Sigmoid colon (tissue), 4 donors: ENCODE results near the gene FAH.

Experiments used
- EP300 ChIP-seq, 4 donors: sonication (generic); formaldehyde crosslinking; IDR thresholded peaks; one replicate each; pipeline ENCODE4 v1.6.1; 2017; ENCODE audit warnings: antibody characterized with exemption in 4 of 4
- POLR2A ChIP-seq, 2 donors: fragments of 450-650 bp; IDR thresholded peaks; one replicate each; pipeline ENCODE4 v1.6.1; 2016; ENCODE audit warnings: antibody characterized with exemption in 2 of 2, mild to moderate bottlenecking in 2 of 2, moderate library complexity in 2 of 2
- POLR2AphosphoS5 ChIP-seq, 4 donors: sonication (generic); formaldehyde crosslinking; IDR thresholded peaks; one replicate each; pipeline ENCODE4 v1.6.1; 2017; ENCODE audit warnings: antibody characterized with exemption in 4 of 4
- TF ChIP-seq, protein P1 (sequence below), 4 experiments: fragments of 450-650 bp in 3 of 4; fragments of 200-600 bp in 1 of 4; IDR thresholded peaks; one replicate each; pipeline ENCODE4 v1.5.1; 2016 to 2019; ENCODE audit warnings: antibody characterized with exemption in 4 of 4, mild to moderate bottlenecking in 3 of 4, moderate library complexity in 2 of 4

DNA sequence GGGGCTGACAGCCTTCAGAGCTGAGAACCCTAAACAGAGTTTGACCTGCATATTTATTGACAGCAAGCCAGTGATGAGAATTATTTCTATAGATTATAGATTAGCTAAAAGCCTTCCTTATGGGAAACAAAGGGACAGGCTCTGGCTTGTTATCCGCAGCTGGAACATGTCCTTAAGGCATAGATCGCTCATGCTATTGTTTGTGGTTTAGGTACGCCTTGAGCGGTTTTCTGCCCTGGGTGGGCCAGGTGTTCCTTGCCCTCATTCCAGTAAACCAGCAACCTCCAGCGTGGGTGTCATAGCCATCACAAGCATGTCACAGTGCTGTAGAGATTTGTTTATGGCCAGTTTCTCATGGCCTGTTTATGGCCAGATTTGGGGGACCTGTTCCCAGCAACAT, 10.2 kb upstream of the FAH start:
- TF ChIP-seq, protein P1, sequence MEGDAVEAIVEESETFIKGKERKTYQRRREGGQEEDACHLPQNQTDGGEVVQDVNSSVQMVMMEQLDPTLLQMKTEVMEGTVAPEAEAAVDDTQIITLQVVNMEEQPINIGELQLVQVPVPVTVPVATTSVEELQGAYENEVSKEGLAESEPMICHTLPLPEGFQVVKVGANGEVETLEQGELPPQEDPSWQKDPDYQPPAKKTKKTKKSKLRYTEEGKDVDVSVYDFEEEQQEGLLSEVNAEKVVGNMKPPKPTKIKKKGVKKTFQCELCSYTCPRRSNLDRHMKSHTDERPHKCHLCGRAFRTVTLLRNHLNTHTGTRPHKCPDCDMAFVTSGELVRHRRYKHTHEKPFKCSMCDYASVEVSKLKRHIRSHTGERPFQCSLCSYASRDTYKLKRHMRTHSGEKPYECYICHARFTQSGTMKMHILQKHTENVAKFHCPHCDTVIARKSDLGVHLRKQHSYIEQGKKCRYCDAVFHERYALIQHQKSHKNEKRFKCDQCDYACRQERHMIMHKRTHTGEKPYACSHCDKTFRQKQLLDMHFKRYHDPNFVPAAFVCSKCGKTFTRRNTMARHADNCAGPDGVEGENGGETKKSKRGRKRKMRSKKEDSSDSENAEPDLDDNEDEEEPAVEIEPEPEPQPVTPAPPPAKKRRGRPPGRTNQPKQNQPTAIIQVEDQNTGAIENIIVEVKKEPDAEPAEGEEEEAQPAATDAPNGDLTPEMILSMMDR (IDR thresholded peaks at IDR 0.05) = no peak
- no peak for TF ChIP-seq POLR2A (IDR thresholded peaks at IDR 0.05)
- no peak for TF ChIP-seq POLR2AphosphoS5 (IDR thresholded peaks at IDR 0.05)
- TF ChIP-seq EP300 (IDR thresholded peaks at IDR 0.05) = no peak
